Nephron (organoid): Measurements from ENCODE around the gene SLC9A9.
A peak's percentile ranks its signal among the peaks of the same experiment; 100 is the strongest.

Experiments
- H3K27ac Mint-ChIP-seq, 3 experiments: 2 replicates each; pipeline ENCODE4 v1.8.0; 2020; ENCODE audit warnings: mixed read lengths in 3 of 3, mild to moderate bottlenecking in 2 of 3, moderate library complexity in 1 of 3
- H3K27me3 Mint-ChIP-seq: 2 replicates; pipeline ENCODE4 v1.8.0; 2021; ENCODE audit warnings: low read depth, mild to moderate bottlenecking, moderate library complexity, mixed read lengths
- H3K36me3 Mint-ChIP-seq: 2 replicates; pipeline ENCODE4 v1.8.0; 2020; ENCODE audit warnings: low read depth, mixed read lengths
- H3K4me1 Mint-ChIP-seq: 2 replicates; pipeline ENCODE4 v1.8.0; 2020; ENCODE audit warnings: mixed read lengths
- H3K4me3 Mint-ChIP-seq, 3 experiments: 2 replicates each; pipeline ENCODE4 v1.8.0; 2020; ENCODE audit warnings: mild to moderate bottlenecking in 3 of 3, mixed read lengths in 3 of 3, moderate library complexity in 2 of 3
- H3K9me3 Mint-ChIP-seq: 2 replicates; pipeline ENCODE4 v1.8.0; 2020; ENCODE audit warnings: mixed read lengths
- CTCF ChIP-seq, 3 experiments: fragments of 200-600 bp; sonication (generic); IDR thresholded peaks; one replicate each; pipeline ENCODE4 v1.5.0; 2021; ENCODE audit warnings: antibody characterized with exemption in 3 of 3; ENCODE audit not compliant: unreplicated experiment in 3 of 3

Gene SLC9A9

GRCh38 chr3:143535994-143536784 is 312.1 kb downstream of the SLC9A9 start:
- TF ChIP-seq CTCF (IDR thresholded peaks at IDR 0.05; ENCODE audit: unreplicated experiment in 3 of 3), result no peak
- peaks cover 41% of the 10 kb centered on the region for H3K4me1 Mint-ChIP-seq

GRCh38 chr3:143533391-143533790 is 314.9 kb downstream of the SLC9A9 start:
- no peaks in the 10 kb centered on the region for H3K36me3 Mint-ChIP-seq
- no peak overlapping the region for H3K4me3 Mint-ChIP-seq
- no peaks in the 10 kb centered on the region for H3K27me3 Mint-ChIP-seq
- H3K9me3 Mint-ChIP-seq, result no peaks in the 10 kb centered on the region
- peaks cover 53% of the 10 kb centered on the region for H3K4me1 Mint-ChIP-seq
- H3K27ac Mint-ChIP-seq, result peak overlapping the region in 2 of 3 experiments; percentile 10 to 36
- no peak for TF ChIP-seq CTCF (IDR thresholded peaks at IDR 0.05; ENCODE audit: unreplicated experiment in 3 of 3)

More at GRCh38 chr3:143535994-143536784, 312.1 kb downstream of the SLC9A9 start:
- Mint-ChIP-seq H3K36me3 (no peaks in the 10 kb centered on the region), H3K27ac (peak overlapping the region; percentile 84 to 91 (median 86)), H3K4me3 (no peak overlapping the region), H3K27me3 (no peaks in the 10 kb centered on the region), H3K9me3 (no peaks in the 10 kb centered on the region)

- no peak overlapping the region for H3K4me3 Mint-ChIP-seq
- H3K4me1 Mint-ChIP-seq, result peaks cover 40% of the 10 kb centered on the region
- no peaks in the 10 kb centered on the region for H3K9me3 Mint-ChIP-seq
- no peaks in the 10 kb centered on the region for H3K27me3 Mint-ChIP-seq
- no peaks in the 10 kb centered on the region for H3K36me3 Mint-ChIP-seq
- no peak overlapping the region for H3K27ac Mint-ChIP-seq
- TF ChIP-seq CTCF (IDR thresholded peaks at IDR 0.05; ENCODE audit: unreplicated experiment in 3 of 3), result no peak
Measured at GRCh38 chr3:143532091-143532490, 316.2 kb downstream of the SLC9A9 start.

- H3K27ac Mint-ChIP-seq, result peak overlapping the region; percentile 10 to 59 (median 18)
Measured at GRCh38 chr3:143531101-143531500, 317.2 kb downstream of the SLC9A9 start.

GRCh38 chr3:143529798-143530197 is 318.5 kb downstream of the SLC9A9 start:
- Mint-ChIP-seq H3K27ac (peak overlapping the region in 1 of 3 experiments; percentile 73), H3K9me3 (no peaks in the 10 kb centered on the region), H3K4me1 (peaks cover 36% of the 10 kb centered on the region), H3K27me3 (no peaks in the 10 kb centered on the region), H3K4me3 (no peak overlapping the region), H3K36me3 (no peaks in the 10 kb centered on the region)
- TF ChIP-seq CTCF (IDR thresholded peaks at IDR 0.05; ENCODE audit: unreplicated experiment in 3 of 3), result no peak

More at GRCh38 chr3:143531101-143531500, 317.2 kb downstream of the SLC9A9 start:
- no peak for TF ChIP-seq CTCF (IDR thresholded peaks at IDR 0.05; ENCODE audit: unreplicated experiment in 3 of 3)
- H3K27me3 Mint-ChIP-seq, result no peaks in the 10 kb centered on the region
- peaks cover 41% of the 10 kb centered on the region for H3K4me1 Mint-ChIP-seq
- no peaks in the 10 kb centered on the region for H3K9me3 Mint-ChIP-seq
- no peak overlapping the region for H3K4me3 Mint-ChIP-seq
- H3K36me3 Mint-ChIP-seq, result no peaks in the 10 kb centered on the region

- Mint-ChIP-seq H3K4me1 (peaks cover 36% of the 10 kb centered on the region), H3K9me3 (no peaks in the 10 kb centered on the region), H3K27me3 (no peaks in the 10 kb centered on the region), H3K27ac (peak overlapping the region in 2 of 3 experiments; percentile 37 to 73), H3K36me3 (no peaks in the 10 kb centered on the region), H3K4me3 (no peak overlapping the region)
- TF ChIP-seq CTCF (IDR thresholded peaks at IDR 0.05; ENCODE audit: unreplicated experiment in 3 of 3), result no peak
Measured at GRCh38 chr3:143529018-143529478, 319.2 kb downstream of the SLC9A9 start.
